K562 (cell line): ENCODE measurements around the gene ROR2. TPM values are rescaled to one million over a fixed set of nuclear protein-coding genes. Genes with fewer than 3 reads are reported as not detected.

ENCODE experiments used
- BCOR ChIP-seq: fragments of 450-650 bp; IDR thresholded peaks from 2 replicates; pipeline ENCODE4 v1.6.1; 2016
- ETS1 ChIP-seq: conservative IDR thresholded peaks from 2 replicates; pipeline ENCODE4 v1.6.1; 2011; ENCODE audit warnings: low read depth, mild to moderate bottlenecking, low read length; ENCODE audit not compliant: control insufficient read depth
- HEY1 ChIP-seq: fragments of 250-450 bp; sonication (Bioruptor Pico); IDR thresholded peaks from 2 replicates; pipeline ENCODE4 v1.5.0; 2020; ENCODE audit warnings: mild to moderate bottlenecking, moderate library complexity, borderline replicate concordance
- JUND ChIP-seq, 2 experiments: IDR thresholded peaks; 2 replicates in 1 of 2; 3 replicates in 1 of 2; pipeline ENCODE4 v1.6.1; 2011; ENCODE audit warnings: borderline replicate concordance in 2 of 2, low read depth in 2 of 2, low read length in 2 of 2, improper control_type of control experiment in 1 of 2, missing biosample characterization in 1 of 2, missing genetic modification characterization in 1 of 2, missing genetic modification reagents in 1 of 2
- MTA3 ChIP-seq: fragments of 450-650 bp; formaldehyde crosslinking; IDR thresholded peaks from 2 replicates; pipeline ENCODE4 v1.6.1; 2017; ENCODE audit warnings: mild to moderate bottlenecking, borderline replicate concordance
- NR2C1 ChIP-seq, 2 experiments: fragments of 450-650 bp; IDR thresholded peaks; 2 replicates each; pipeline ENCODE4 v1.6.1; 2017; ENCODE audit warnings: mild to moderate bottlenecking in 2 of 2, antibody characterized with exemption in 1 of 2, inconsistent platforms in 1 of 2, missing compliant biosample characterization in 1 of 2, missing genetic modification characterization in 1 of 2
- RHOXF2B ChIP-seq: fragments of 250-450 bp; sonication (Bioruptor Pico); conservative IDR thresholded peaks from 2 replicates; pipeline ENCODE4 v1.5.1; 2021
- SMARCA4 ChIP-seq: fragments of 450-650 bp; IDR thresholded peaks from 2 replicates; pipeline ENCODE4 v1.6.1; 2016
- ZNF655 ChIP-seq: fragments of 250-450 bp; sonication (Bioruptor Pico); IDR thresholded peaks from 2 replicates; pipeline ENCODE4 v1.5.0; 2021
- ZNF699 ChIP-seq: fragments of 250-450 bp; sonication (Bioruptor Pico); IDR thresholded peaks from 2 replicates; pipeline ENCODE4 v1.8.0; 2021; ENCODE audit warnings: mild to moderate bottlenecking, moderate library complexity; ENCODE audit not compliant: insufficient replicate concordance
- polyA plus RNA-seq, 8 experiments: library from polyadenylated mRNA; depleted of rRNA in 4 of 8; stranded (reverse) in 5 of 8; unstranded in 3 of 8; fragments of >200 nt; fragmentation: Nextera tagmentation in 2 of 8; fragmentation: Illumina TruSeq in 1 of 8; extraction: Ambion mirVana in 2 of 8; extraction: Trizol in 1 of 8; gene quantifications; 2 replicates each; pipeline versions ENCODE4 v1.2.1 to v1.2.3, GENCODE V29; 2011 to 2014; ENCODE audit warnings: inconsistent platforms in 1 of 8, missing spikeins in 1 of 8
- total RNA-seq, 7 experiments: library from RNA; depleted of rRNA in 6 of 7; stranded (reverse); fragments of >200 nt in 6 of 7; fragmentation: Illumina TruSeq in 2 of 7; extraction: Trizol in 2 of 7; gene quantifications; 2 replicates each; pipeline versions ENCODE4 v1.2.1 to v1.2.3, GENCODE V29; 2011 to 2021; ENCODE audit warnings: low replicate concordance in 1 of 7
- TF ChIP-seq, protein P1 (sequence below), 2 experiments: fragments of 450-650 bp; conservative IDR thresholded peaks; 2 replicates each; pipeline ENCODE4 v1.6.1; 2017; ENCODE audit warnings: mild to moderate bottlenecking in 2 of 2, moderate library complexity in 2 of 2
- TF ChIP-seq, protein P2 (sequence below), 2 experiments: fragments of 450-650 bp in 1 of 2; sonication (generic) in 1 of 2; formaldehyde crosslinking in 1 of 2; IDR thresholded peaks in 1 of 2; conservative IDR thresholded peaks in 1 of 2; 2 replicates each; pipeline versions ENCODE4 v1.6.1 to v1.8.1; 2016 to 2023; ENCODE audit warnings: mild to moderate bottlenecking in 2 of 2, moderate library complexity in 2 of 2, inconsistent platforms in 1 of 2, missing genetic modification reagents in 1 of 2
- TF ChIP-seq, protein P3 (sequence below): fragments of 450-650 bp; formaldehyde crosslinking; conservative IDR thresholded peaks from 2 replicates; pipeline ENCODE4 v1.4.0; 2022; ENCODE audit warnings: mild to moderate bottlenecking, missing genetic modification characterization

ROR2 gene
- total and polyA plus RNA-seq, 9 of the 15 experiments (the other 6 are each of a cell fraction or from before 2014, with no cell fraction given), result 5.6 to 33.8 (median 15.3) TPM

- TF ChIP-seq, protein P1, sequence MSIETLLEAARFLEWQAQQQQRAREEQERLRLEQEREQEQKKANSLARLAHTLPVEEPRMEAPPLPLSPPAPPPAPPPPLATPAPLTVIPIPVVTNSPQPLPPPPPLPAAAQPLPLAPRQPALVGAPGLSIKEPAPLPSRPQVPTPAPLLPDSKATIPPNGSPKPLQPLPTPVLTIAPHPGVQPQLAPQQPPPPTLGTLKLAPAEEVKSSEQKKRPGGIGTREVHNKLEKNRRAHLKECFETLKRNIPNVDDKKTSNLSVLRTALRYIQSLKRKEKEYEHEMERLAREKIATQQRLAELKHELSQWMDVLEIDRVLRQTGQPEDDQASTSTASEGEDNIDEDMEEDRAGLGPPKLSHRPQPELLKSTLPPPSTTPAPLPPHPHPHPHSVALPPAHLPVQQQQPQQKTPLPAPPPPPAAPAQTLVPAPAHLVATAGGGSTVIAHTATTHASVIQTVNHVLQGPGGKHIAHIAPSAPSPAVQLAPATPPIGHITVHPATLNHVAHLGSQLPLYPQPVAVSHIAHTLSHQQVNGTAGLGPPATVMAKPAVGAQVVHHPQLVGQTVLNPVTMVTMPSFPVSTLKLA (conservative IDR thresholded peaks at IDR 0.05), result peak; percentile 37 to 62; a peak in 1 of 4 replicates
- TF ChIP-seq, protein P2, sequence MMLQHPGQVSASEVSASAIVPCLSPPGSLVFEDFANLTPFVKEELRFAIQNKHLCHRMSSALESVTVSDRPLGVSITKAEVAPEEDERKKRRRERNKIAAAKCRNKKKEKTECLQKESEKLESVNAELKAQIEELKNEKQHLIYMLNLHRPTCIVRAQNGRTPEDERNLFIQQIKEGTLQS (IDR thresholded peaks at IDR 0.05), result peak; percentile 97
- TF ChIP-seq, protein P2 (CRISPR knock-in tag; conservative IDR thresholded peaks at IDR 0.05), result no peak
- TF ChIP-seq MTA3, result peak; percentile 57; the same call in 1 of the 2 replicates
- no peak for TF ChIP-seq ETS1
- TF ChIP-seq RHOXF2B (CRISPR knock-in tag), result no peak
- TF ChIP-seq NR2C1 (IDR thresholded peaks at IDR 0.05), result no peak
- no peak for TF ChIP-seq NR2C1 (tag; IDR thresholded peaks at IDR 0.05)
- peak; percentile 81; the same call in 1 of the 2 replicates for TF ChIP-seq SMARCA4
- no peak for TF ChIP-seq HEY1
- TF ChIP-seq ZNF699, result no peak
- peak; percentile 75 for TF ChIP-seq JUND (IDR thresholded peaks at IDR 0.05; ENCODE audit: borderline replicate concordance, low read depth, low read length)
- TF ChIP-seq JUND (tag; IDR thresholded peaks at IDR 0.05; ENCODE audit: borderline replicate concordance, low read depth, low read length), result peak; percentile 94
- no peak for TF ChIP-seq ZNF655 (CRISPR knock-in tag)
- no peak for TF ChIP-seq BCOR
- TF ChIP-seq, protein P3, sequence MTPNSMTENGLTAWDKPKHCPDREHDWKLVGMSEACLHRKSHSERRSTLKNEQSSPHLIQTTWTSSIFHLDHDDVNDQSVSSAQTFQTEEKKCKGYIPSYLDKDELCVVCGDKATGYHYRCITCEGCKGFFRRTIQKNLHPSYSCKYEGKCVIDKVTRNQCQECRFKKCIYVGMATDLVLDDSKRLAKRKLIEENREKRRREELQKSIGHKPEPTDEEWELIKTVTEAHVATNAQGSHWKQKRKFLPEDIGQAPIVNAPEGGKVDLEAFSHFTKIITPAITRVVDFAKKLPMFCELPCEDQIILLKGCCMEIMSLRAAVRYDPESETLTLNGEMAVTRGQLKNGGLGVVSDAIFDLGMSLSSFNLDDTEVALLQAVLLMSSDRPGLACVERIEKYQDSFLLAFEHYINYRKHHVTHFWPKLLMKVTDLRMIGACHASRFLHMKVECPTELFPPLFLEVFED, result 0 out of 2 replicates have a peak, but pooled peaks have one; percentile 25
Observed at GRCh38 chr9:91515074-91515687, 434.8 kb downstream of the ROR2 start (continued).
